Inflammatory macrophage (primary cell): Measurements from ENCODE around the gene ABCG4.

ENCODE experiments used
- DNase-seq, 2 donors: peaks; one replicate each; pipeline ENCODE4 v3.0.0-alpha.2; 2020 to 2022

The ABCG4 gene

DNA sequence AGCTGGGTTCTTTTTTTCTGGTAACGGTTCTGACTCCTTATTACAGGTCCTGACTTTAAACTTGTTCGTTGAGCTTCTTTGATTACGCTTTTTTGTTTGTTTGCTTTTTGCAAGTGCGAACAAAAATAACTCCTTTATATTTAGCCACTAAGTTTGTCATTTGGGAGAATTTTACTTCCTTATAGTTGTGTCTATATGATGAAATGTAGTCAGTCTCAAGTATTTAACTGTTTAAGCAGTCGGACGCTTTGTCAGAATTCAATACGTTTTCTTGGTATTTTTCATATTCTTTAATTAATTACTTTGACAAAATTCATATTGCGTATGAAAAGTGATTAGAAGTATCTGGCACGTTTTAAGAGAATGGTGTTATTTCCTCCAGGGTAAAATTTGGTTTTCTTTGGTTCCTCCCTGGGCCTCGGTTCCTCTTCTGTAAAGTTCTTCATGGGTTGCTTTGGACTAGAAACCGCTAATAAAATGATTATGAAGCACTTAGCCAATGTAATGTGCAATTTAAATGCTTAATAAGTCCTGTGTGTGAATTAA, 58.6 kb downstream of the ABCG4 start:
- peak; percentile 44 to 57 for DNase-seq

DNA sequence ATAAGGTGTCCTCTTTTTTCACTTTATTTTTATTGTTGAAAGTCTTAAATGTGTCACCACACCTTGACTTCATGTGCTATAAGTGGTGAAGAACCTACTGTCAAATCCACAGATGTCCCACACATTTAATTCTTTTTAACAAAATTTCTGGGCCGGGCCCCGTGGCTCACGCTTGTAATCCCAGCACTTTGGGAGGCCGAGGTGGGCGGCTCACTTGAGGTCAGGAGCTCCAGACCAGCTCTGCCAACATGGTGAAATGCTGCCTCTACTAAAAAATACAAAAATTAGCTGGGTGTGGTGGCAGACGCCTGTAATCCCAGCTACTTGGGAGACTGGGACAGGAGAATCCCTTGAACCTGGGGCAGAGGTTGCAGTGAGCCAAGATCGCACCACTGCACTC, 60.3 kb downstream of the ABCG4 start:
- no peak for DNase-seq

DNA sequence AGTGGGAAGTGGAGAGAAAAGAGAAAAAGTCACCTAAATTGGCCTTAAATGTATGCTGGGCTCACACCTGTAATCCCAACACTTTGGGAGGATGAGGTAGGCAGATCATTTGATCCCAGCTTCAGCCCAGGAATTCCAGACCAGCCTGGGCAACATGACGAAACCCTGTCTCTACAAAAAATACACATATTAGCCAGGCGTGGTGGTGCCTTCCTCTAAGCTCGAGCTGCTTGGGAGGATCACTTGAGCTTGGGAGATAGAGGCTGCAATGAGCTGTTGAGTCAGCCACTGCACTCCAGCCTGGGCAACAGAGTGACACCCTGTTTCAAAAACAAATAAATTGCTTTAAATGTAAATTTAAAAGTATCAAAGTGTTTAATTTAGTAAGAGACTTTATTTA, 61.2 kb downstream of the ABCG4 start:
- DNase-seq: peak; percentile 25 to 58
